SK-N-SH treated with all-trans-retinoic acid at 6 μM for 48 hours (cell line): ENCODE measurements around the gene ITPR3.

ENCODE experiments used
- ATAC-seq: fragments of 200-7000 bp; cut with Tn5 transposase; 3 replicates; pipeline ENCODE4 v1.9.1; 2020; ENCODE audit warnings: mild to moderate bottlenecking, moderate library complexity
- ARNTL ChIP-seq: fragments of 450-650 bp; formaldehyde crosslinking; IDR thresholded peaks from 2 replicates; pipeline ENCODE4 v1.5.0; 2020; ENCODE audit warnings: low read depth, mild to moderate bottlenecking, moderate library complexity, borderline replicate concordance
- BACH2 ChIP-seq: fragments of 250-450 bp; sonication (Bioruptor Pico); IDR thresholded peaks from 2 replicates; pipeline ENCODE4 v1.9.0; 2021; ENCODE audit warnings: mild to moderate bottlenecking, borderline replicate concordance
- CREB5 ChIP-seq: fragments of 250-450 bp; sonication (Bioruptor Pico); IDR thresholded peaks from 2 replicates; pipeline ENCODE4 v1.5.1; 2020; ENCODE audit warnings: low read depth, mild to moderate bottlenecking, moderate library complexity
- CSDC2 ChIP-seq: fragments of 250-450 bp; sonication (Bioruptor Pico); IDR thresholded peaks from 2 replicates; pipeline ENCODE4 v1.5.0; 2020; ENCODE audit warnings: mild to moderate bottlenecking, moderate library complexity
- ESRRG ChIP-seq: fragments of 250-450 bp; sonication (Bioruptor Pico); IDR thresholded peaks from 2 replicates; pipeline ENCODE4 v1.6.1; 2021; ENCODE audit warnings: mild to moderate bottlenecking
- OSR1 ChIP-seq: fragments of 250-450 bp; sonication (Bioruptor Pico); IDR thresholded peaks from 2 replicates; pipeline ENCODE4 v1.8.0; 2022; ENCODE audit warnings: moderate library complexity, mild to moderate bottlenecking, inconsistent platforms
- PATZ1 ChIP-seq: fragments of 250-450 bp; sonication (Bioruptor Pico); IDR thresholded peaks from 2 replicates; pipeline ENCODE4 v1.8.0; 2020; ENCODE audit warnings: mild to moderate bottlenecking, moderate library complexity, borderline replicate concordance
- POU6F1 ChIP-seq: fragments of 250-450 bp; sonication (Bioruptor Pico); IDR thresholded peaks from 2 replicates; pipeline ENCODE4 v1.8.0; 2021; ENCODE audit warnings: low read depth, mild to moderate bottlenecking, moderate library complexity, borderline replicate concordance
- PPARA ChIP-seq: fragments of 250-450 bp; sonication (Bioruptor Pico); IDR thresholded peaks from 2 replicates; pipeline ENCODE4 v1.5.0; 2020; ENCODE audit warnings: mild to moderate bottlenecking, borderline replicate concordance
- RARB ChIP-seq: fragments of 250-450 bp; sonication (Bioruptor Pico); IDR thresholded peaks from 2 replicates; pipeline ENCODE4 v1.8.0; 2021; ENCODE audit warnings: mild to moderate bottlenecking, moderate library complexity
- SNAI2 ChIP-seq: fragments of 250-450 bp; sonication (Bioruptor Pico); IDR thresholded peaks from 2 replicates; pipeline ENCODE4 v1.5.0; 2020; ENCODE audit warnings: mild to moderate bottlenecking, moderate library complexity
- TOX ChIP-seq: fragments of 250-450 bp; sonication (Bioruptor Pico); IDR thresholded peaks from 2 replicates; pipeline ENCODE4 v1.8.0; 2021; ENCODE audit warnings: mild to moderate bottlenecking, moderate library complexity, borderline replicate concordance
- ZFP3 ChIP-seq: fragments of 250-450 bp; sonication (Bioruptor Pico); IDR thresholded peaks from 2 replicates; pipeline ENCODE4 v1.5.0; 2020; ENCODE audit warnings: mild to moderate bottlenecking, moderate library complexity
- ZFP30 ChIP-seq: fragments of 450-650 bp; formaldehyde crosslinking; IDR thresholded peaks from 2 replicates; pipeline ENCODE4 v1.5.0; 2022; ENCODE audit warnings: mild to moderate bottlenecking, moderate library complexity
- ZNF565 ChIP-seq: fragments of 450-650 bp; formaldehyde crosslinking; conservative IDR thresholded peaks from 2 replicates; pipeline ENCODE4 v1.5.0; 2020; ENCODE audit warnings: low read depth, mild to moderate bottlenecking, moderate library complexity
- ZNF70 ChIP-seq: fragments of 450-650 bp; formaldehyde crosslinking; IDR thresholded peaks from 2 replicates; pipeline ENCODE4 v1.5.0; 2020; ENCODE audit warnings: mild to moderate bottlenecking, moderate library complexity
- ZNF8 ChIP-seq: fragments of 450-650 bp; formaldehyde crosslinking; IDR thresholded peaks from 2 replicates; pipeline ENCODE4 v1.5.0; 2020; ENCODE audit warnings: mild to moderate bottlenecking, moderate library complexity
- TF ChIP-seq, protein P1 (sequence below): fragments of 250-450 bp; sonication (Bioruptor Pico); IDR thresholded peaks from 2 replicates; pipeline ENCODE4 v1.5.1; 2021; ENCODE audit warnings: mild to moderate bottlenecking, moderate library complexity
- TF ChIP-seq, protein P2 (sequence below): fragments of 250-450 bp; sonication (Bioruptor Pico); IDR thresholded peaks from 2 replicates; pipeline ENCODE4 v1.5.0; 2020; ENCODE audit warnings: mild to moderate bottlenecking, moderate library complexity

The ITPR3 gene

DNA sequence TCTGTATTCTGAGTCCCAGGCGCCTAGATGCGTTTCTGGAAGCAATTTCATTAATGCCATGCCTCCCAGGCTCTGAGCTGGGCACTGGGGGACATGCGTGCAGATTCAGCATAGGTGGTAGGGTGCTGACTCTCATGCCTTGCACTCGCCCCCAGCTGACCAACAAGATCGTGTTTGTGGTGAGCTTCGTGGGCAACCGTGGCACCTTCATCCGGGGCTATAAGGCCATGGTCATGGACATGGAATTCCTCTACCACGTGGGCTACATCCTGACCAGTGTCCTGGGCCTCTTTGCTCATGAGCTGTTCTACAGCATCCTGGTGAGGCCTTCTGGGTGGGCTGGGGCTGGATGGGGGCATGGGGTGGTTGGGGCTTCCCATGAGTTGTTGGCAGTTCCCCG is 68.8 kb downstream of the ITPR3 start:
- ATAC-seq = no peak
- no peak for TF ChIP-seq CSDC2
- TF ChIP-seq ZFP3 (CRISPR knock-in tag) = no peak
- TF ChIP-seq PATZ1 (CRISPR knock-in tag) = no peak
- no peak for TF ChIP-seq OSR1 (CRISPR knock-in tag)
- no peak for TF ChIP-seq ZNF565 (CRISPR knock-in tag)
- TF ChIP-seq RARB (CRISPR knock-in tag) = no peak
- TF ChIP-seq SNAI2 (CRISPR knock-in tag) = no peak
- no peak for TF ChIP-seq TOX
- no peak for TF ChIP-seq ZNF70
- no peak for TF ChIP-seq ZFP30 (CRISPR knock-in tag)
- no peak for TF ChIP-seq CREB5 (CRISPR knock-in tag)
- no peak for TF ChIP-seq PPARA
- TF ChIP-seq ESRRG (CRISPR knock-in tag) = no peak
- no peak for TF ChIP-seq POU6F1 (CRISPR knock-in tag)
- TF ChIP-seq, protein P1, sequence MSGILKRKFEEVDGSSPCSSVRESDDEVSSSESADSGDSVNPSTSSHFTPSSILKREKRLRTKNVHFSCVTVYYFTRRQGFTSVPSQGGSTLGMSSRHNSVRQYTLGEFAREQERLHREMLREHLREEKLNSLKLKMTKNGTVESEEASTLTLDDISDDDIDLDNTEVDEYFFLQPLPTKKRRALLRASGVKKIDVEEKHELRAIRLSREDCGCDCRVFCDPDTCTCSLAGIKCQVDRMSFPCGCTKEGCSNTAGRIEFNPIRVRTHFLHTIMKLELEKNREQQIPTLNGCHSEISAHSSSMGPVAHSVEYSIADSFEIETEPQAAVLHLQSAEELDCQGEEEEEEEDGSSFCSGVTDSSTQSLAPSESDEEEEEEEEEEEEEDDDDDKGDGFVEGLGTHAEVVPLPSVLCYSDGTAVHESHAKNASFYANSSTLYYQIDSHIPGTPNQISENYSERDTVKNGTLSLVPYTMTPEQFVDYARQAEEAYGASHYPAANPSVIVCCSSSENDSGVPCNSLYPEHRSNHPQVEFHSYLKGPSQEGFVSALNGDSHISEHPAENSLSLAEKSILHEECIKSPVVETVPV (CRISPR knock-in tag) = no peak
- TF ChIP-seq, protein P2, sequence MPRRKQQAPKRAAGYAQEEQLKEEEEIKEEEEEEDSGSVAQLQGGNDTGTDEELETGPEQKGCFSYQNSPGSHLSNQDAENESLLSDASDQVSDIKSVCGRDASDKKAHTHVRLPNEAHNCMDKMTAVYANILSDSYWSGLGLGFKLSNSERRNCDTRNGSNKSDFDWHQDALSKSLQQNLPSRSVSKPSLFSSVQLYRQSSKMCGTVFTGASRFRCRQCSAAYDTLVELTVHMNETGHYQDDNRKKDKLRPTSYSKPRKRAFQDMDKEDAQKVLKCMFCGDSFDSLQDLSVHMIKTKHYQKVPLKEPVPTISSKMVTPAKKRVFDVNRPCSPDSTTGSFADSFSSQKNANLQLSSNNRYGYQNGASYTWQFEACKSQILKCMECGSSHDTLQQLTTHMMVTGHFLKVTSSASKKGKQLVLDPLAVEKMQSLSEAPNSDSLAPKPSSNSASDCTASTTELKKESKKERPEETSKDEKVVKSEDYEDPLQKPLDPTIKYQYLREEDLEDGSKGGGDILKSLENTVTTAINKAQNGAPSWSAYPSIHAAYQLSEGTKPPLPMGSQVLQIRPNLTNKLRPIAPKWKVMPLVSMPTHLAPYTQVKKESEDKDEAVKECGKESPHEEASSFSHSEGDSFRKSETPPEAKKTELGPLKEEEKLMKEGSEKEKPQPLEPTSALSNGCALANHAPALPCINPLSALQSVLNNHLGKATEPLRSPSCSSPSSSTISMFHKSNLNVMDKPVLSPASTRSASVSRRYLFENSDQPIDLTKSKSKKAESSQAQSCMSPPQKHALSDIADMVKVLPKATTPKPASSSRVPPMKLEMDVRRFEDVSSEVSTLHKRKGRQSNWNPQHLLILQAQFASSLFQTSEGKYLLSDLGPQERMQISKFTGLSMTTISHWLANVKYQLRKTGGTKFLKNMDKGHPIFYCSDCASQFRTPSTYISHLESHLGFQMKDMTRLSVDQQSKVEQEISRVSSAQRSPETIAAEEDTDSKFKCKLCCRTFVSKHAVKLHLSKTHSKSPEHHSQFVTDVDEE = no peak
- no peak for TF ChIP-seq ARNTL (CRISPR knock-in tag)
- TF ChIP-seq ZNF8 (CRISPR knock-in tag) = no peak
- TF ChIP-seq BACH2 (CRISPR knock-in tag) = no peak

DNA sequence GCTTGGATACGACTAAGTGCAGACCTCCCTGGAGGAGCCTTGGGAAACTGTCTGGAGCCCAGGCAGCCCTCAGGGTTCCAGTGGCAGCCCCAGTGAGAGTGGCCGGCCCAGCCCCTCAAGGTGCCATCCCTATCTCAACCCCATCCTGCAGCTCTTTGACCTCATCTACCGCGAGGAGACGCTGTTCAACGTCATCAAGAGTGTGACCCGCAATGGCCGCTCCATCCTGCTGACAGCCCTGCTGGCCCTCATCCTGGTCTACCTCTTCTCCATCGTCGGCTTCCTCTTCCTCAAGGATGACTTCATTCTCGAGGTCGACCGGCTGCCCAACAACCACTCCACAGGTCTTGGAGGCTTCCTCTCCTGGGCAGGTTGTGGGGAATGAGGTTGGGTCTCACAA is 69.6 kb downstream of the ITPR3 start:
- no peak for ATAC-seq
- TF ChIP-seq CREB5 (CRISPR knock-in tag) = no peak
- no peak for TF ChIP-seq ARNTL (CRISPR knock-in tag)
- no peak for TF ChIP-seq RARB (CRISPR knock-in tag)
- TF ChIP-seq POU6F1 (CRISPR knock-in tag) = no peak
- no peak for TF ChIP-seq PATZ1 (CRISPR knock-in tag)
- TF ChIP-seq, protein P2 = no peak
